Fibroblast of pulmonary artery (primary cell): ENCODE measurements around the gene SQSTM1.
A peak's percentile ranks its signal among the peaks of the same experiment; 100 is the strongest.
"Not testable (repeated sequence)": the region's sequence is repeated elsewhere in the genome, so short reads cannot be mapped to it uniquely, and the experiment has no call there.

ENCODE experiments used
- DNase-seq: peaks from one replicate; pipeline ENCODE4 v3.0.0-alpha.2; 2010; ENCODE audit warnings: low read depth
- H3K4me3 ChIP-seq: replicated peaks from 2 replicates; pipeline ENCODE4 v1.5.1; 2011; ENCODE audit warnings: low read depth, mild to moderate bottlenecking, control low read depth, low read length, moderate library complexity
- TF ChIP-seq, protein P1 (sequence below): IDR thresholded peaks from 2 replicates; pipeline ENCODE4 v1.5.1; 2011; ENCODE audit warnings: mild to moderate bottlenecking, control low read depth, low read length, inconsistent platforms; ENCODE audit errors: missing control alignments

Gene SQSTM1

DNA sequence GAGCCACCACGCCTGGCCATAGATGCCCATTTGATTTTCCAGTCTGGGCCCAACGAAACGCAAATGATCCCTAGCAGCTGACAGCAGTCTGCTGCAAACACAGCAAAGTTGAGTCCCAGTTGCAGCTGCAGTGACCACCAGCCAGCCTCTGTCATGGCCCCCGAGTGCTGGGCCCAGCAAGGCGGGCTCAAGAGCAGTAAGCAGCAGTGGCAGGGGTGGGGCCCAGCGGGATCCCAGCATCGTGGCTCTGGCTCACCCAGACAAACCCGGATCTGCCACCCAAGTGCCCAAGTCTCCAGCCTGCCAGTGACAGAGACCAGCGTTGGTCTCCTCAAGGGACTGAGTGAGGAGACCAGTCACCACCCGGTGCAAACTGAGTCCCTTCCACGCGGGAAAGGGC, 33.8 kb upstream of the SQSTM1 start:
- H3K4me3 ChIP-seq = no peak overlapping the region
- TF ChIP-seq, protein P1, sequence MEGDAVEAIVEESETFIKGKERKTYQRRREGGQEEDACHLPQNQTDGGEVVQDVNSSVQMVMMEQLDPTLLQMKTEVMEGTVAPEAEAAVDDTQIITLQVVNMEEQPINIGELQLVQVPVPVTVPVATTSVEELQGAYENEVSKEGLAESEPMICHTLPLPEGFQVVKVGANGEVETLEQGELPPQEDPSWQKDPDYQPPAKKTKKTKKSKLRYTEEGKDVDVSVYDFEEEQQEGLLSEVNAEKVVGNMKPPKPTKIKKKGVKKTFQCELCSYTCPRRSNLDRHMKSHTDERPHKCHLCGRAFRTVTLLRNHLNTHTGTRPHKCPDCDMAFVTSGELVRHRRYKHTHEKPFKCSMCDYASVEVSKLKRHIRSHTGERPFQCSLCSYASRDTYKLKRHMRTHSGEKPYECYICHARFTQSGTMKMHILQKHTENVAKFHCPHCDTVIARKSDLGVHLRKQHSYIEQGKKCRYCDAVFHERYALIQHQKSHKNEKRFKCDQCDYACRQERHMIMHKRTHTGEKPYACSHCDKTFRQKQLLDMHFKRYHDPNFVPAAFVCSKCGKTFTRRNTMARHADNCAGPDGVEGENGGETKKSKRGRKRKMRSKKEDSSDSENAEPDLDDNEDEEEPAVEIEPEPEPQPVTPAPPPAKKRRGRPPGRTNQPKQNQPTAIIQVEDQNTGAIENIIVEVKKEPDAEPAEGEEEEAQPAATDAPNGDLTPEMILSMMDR = no peak
- no peak for DNase-seq

DNA sequence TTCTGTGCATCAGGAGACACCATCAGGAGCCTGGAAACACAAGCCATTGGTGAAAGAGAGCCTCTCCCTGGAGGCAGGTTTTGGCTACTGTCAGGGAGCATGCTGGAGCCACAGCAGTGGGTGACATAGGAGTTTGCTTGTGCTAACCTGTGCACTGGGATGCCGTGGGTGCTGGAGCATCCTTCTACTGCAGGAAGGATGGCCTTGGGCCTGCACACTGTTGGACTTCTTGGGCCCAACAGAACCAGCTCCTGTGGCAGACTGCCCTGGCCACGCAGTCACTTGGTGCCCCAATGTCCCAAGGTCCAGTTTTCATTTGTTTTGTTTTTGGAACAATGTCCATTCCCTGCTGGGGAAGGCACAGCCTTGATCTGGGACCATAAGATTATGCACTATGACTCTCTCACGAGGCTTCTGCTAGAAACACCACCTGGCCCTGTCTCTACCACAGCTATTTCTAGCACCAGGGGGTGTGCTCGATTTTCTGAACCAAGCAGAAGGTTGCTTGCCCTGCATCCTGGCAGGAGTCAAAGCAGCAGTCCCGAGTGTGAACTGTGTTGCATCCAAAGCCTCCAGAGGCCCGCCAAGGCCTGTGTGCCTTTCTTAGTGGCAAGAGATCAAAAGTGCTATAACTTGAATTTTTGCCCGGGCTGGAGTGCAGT, 32.4 kb upstream of the SQSTM1 start:
- H3K4me3 ChIP-seq = no peak overlapping the region
- DNase-seq = no peak
- TF ChIP-seq, protein P1 = no peak

DNA sequence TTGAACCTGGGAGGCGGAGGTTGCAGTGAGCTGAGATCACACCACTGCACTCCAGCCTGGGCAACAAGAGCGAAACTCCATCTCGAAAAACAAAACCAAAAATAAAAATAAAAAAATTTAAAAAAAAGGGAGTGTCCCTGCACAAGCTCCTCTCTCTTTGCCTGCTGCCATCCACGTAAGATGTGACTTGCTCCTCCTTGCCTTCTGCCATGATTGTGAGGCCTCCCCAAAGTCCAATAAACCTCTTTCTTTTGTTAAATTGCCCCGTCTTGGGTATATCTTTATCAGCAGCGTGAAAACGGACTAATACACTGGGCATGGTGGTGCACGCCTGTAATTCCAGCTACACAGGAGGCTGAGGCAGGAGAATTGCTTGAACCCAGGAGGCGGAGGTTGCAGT, 31.4 kb upstream of the SQSTM1 start:
- DNase-seq, H3K4me3 ChIP-seq: not testable (repeated sequence)

DNA sequence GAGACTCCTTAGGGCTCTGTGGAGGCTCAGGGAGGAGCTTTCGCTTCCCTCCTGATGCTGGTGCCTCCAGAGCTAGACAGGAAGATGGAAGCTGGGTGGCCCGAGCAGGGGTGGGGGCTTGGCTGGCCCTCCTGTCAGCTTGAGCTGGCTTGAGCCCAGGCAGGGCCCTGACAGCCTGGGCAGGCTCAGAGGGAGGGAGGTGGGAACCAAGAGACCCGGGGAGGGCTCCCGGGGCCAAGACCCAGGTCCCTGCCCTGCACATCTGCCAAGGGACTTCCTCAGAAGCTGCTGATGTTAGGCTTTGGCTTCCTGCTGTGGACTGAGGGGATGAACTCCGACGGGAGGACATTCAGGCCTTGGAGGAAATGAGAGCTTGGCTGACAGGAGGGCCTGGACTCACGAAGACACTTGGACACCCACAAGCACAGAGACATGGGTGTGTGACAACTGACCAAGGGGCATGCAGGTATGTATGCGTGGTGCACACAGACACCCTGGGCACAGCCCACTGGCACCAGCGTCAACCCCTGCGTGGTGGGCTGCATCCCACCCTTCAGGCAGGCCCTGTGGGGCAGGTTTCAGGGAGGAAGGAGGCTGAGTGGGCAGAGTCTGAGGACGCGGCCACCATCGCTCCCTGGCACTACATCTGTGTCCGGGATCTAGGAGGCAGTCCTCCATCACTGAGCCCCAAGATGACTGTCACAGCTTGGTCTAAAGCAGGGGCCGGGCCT, 28.7 kb upstream of the SQSTM1 start:
- TF ChIP-seq, protein P1 = no peak
- H3K4me3 ChIP-seq = no peak overlapping the region
- DNase-seq = no peak

DNA sequence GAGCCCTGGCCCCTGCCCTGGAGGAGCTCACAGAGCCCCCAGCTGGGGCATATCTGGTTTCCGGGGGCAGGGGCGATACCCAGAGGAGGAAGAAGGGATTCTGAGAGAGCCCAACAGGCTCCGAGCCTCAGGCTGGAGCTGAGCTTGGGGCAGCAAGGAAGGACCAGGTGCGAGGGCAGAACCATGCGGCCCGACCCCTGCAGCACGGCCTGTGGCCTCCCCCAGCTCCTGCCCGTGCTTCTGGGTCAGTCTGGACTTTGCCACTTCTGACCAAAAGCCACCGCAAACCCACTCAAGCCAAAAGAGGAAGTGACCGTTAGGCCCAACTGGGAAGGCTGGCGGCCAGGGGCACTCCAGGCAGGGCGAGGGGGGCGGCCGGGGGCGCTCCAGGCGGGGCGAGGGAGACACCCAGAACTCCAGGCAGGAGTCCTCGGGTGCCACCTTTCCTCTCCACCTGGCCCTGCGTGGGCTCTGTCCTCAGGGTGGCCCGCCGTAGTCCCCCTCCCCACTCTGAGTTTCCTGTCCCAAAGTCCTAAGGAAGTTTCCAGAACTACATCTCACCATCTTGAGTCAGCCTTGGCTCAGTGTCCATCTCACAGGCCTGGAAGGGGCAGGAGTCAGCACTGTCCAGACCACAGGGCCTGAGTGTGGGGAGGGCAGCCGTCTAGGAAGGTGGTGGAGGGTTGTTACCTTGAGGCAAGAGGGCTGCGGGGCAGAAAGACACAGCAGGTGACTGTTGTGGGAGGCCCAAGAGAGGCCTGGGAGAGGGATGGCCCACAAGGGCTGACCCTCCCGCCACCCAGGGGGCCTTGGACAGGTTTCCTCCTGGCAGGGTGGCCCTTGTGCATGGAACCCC, 27.9 kb upstream of the SQSTM1 start:
- no peak for DNase-seq
- TF ChIP-seq, protein P1 = no peak
- no peak overlapping the region for H3K4me3 ChIP-seq

DNA sequence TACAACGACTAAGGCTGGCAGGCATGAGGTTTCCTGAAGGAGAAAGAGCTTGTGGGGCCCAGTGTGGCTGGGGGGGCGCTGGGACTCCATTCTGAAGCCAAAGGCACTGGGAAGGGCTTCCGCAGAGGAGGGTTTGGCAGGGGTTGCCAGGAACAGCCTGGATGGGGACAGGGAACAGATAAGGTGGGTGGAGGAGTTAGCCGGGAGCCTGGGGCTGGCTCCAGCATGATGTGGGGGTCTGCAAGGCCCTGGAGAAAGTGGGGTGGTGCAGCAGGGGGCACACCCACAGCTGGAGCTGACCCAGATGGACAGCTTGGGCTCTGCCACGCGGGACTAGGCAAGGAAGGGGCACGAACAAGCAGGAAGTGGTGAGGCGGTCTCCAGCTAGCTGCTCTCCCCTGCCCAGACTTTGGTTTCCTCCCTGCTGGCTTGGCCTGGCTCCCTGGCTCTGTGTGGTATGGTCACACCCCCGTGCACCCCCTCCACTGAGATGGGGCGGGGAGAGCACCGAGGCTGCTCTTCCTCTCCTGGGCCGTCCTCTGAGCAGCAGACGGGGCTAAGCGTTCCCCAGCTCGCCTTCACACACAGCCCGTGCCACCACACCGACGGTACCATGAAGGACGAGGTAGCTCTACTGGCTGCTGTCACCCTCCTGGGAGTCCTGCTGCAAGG, 27.1 kb upstream of the SQSTM1 start, which contains the start of gene LTC4S:
LTC4S (plus strand) TSS at position 519 of the 672 bp plus-strand sequence; CDS start at position 614, 95 bp downstream.
- TF ChIP-seq, protein P1 = no peak
- H3K4me3 ChIP-seq = peak within 1 kb of the TSS; percentile 43
- peak; percentile 80 for DNase-seq
